DND-41 (cell line): Measurements from ENCODE around the gene BRF1.
A peak's percentile ranks its signal among the peaks of the same experiment; 100 is the strongest.

ENCODE experiments used
- ATAC-seq: fragments of 200-7000 bp; cut with Tn5 transposase; 3 replicates; pipeline ENCODE4 v1.9.1; 2021; ENCODE audit warnings: low read depth; ENCODE audit not compliant: insufficient read depth
- DNase-seq: peaks from one replicate; pipeline ENCODE4 v3.0.0-alpha.2; 2020
- H2AFZ ChIP-seq: 2 replicates; pipeline ENCODE4 v1.6.0; 2012; ENCODE audit warnings: low read depth, low read length
- H3K27ac ChIP-seq: 2 replicates; pipeline ENCODE4 v1.5.1; 2012; ENCODE audit warnings: low read length, inconsistent platforms
- H3K27me3 ChIP-seq: fragments of 200-600 bp; sonication (generic); 2 replicates; pipeline ENCODE4 v1.6.0; 2012; ENCODE audit warnings: low read length, mild to moderate bottlenecking, inconsistent platforms; ENCODE audit not compliant: insufficient read depth, poor library complexity
- H3K36me3 ChIP-seq: 2 replicates; pipeline ENCODE4 v1.5.1; 2012; ENCODE audit warnings: low read length, inconsistent platforms; ENCODE audit not compliant: insufficient read depth
- H3K4me1 ChIP-seq: 2 replicates; pipeline ENCODE4 v1.5.1; 2012; ENCODE audit warnings: mild to moderate bottlenecking, low read length; ENCODE audit not compliant: insufficient read depth
- H3K4me2 ChIP-seq: 2 replicates; pipeline ENCODE4 v1.6.0; 2012; ENCODE audit warnings: mild to moderate bottlenecking, moderate library complexity, low read length, inconsistent platforms; ENCODE audit not compliant: insufficient read depth
- H3K4me3 ChIP-seq, 2 experiments: fragments of 200-600 bp in 1 of 2; shearing (Covaris generic) in 1 of 2; 2 replicates each; pipeline ENCODE4 v1.5.1; 2012 to 2016; ENCODE audit warnings: inconsistent platforms in 2 of 2, low read length in 2 of 2, mild to moderate bottlenecking in 2 of 2, low read depth in 1 of 2, moderate library complexity in 1 of 2
- H3K79me2 ChIP-seq: 2 replicates; pipeline ENCODE4 v1.6.0; 2012; ENCODE audit warnings: low read length, inconsistent platforms; ENCODE audit not compliant: insufficient read depth
- H3K9ac ChIP-seq: 2 replicates; pipeline ENCODE4 v1.6.0; 2012; ENCODE audit warnings: low read depth, mild to moderate bottlenecking, inconsistent platforms, low read length, moderate library complexity
- H3K9me3 ChIP-seq: 2 replicates; pipeline ENCODE4 v1.5.1; 2012; ENCODE audit warnings: low read length, moderate library complexity, mild to moderate bottlenecking, inconsistent platforms; ENCODE audit not compliant: insufficient read depth, severe bottlenecking
- H4K20me1 ChIP-seq: 2 replicates; pipeline ENCODE4 v1.6.0; 2012; ENCODE audit warnings: low read length; ENCODE audit not compliant: insufficient read depth
- CTCF ChIP-seq: IDR thresholded peaks from 2 replicates; pipeline ENCODE4 v1.5.1; 2012; ENCODE audit warnings: borderline replicate concordance, low read length, moderate library complexity, mild to moderate bottlenecking; ENCODE audit not compliant: poor library complexity, severe bottlenecking; ENCODE audit errors: extremely low read depth
- EZH2 ChIP-seq: IDR thresholded peaks from 3 replicates; pipeline ENCODE4 v1.6.1; 2012; ENCODE audit warnings: borderline replicate concordance, low read depth, mild to moderate bottlenecking, moderate library complexity, low read length, inconsistent platforms; ENCODE audit not compliant: severe bottlenecking

BRF1 gene

DNA sequence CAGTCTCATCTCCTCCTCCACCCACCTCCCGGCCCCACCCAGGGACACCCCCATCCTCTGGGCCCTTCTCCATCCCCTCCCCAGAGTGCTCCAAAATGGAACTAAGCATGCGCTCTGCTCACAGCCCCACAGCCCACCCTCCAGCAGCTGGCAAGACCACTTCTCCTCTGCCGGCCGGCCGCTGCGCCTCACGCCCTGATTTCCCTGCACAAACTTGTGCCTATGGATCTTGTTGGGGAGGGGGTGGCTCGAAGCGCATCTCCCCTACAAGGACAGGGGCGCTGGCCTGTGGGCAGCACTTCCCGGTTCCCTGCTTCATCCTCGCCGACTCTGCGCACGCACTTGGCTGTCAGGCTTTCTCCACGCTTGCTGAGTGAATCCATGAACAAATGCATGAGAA lies 100.2 kb downstream of the BRF1 start:
- no peaks in the 10 kb centered on the region for H3K9me3 ChIP-seq
- peaks cover 3% of the 10 kb centered on the region; the same call in 1 of the 2 replicates for H3K4me1 ChIP-seq
- H3K36me3 ChIP-seq = no peaks in the 10 kb centered on the region
- H3K27me3 ChIP-seq = peaks cover 22% of the 10 kb centered on the region
- H3K9ac ChIP-seq = no peak overlapping the region
- no peaks in the 10 kb centered on the region for H3K79me2 ChIP-seq
- DNase-seq = no peak
- H3K4me2 ChIP-seq = no peak overlapping the region
- H3K27ac ChIP-seq = no peak overlapping the region
- TF ChIP-seq EZH2 = no peak
- TF ChIP-seq CTCF = no peak
- ATAC-seq = no peak
- H3K4me3 ChIP-seq = no peak overlapping the region
- H2AFZ ChIP-seq = no peak overlapping the region
- peaks cover 22% of the 10 kb centered on the region for H4K20me1 ChIP-seq

DNA sequence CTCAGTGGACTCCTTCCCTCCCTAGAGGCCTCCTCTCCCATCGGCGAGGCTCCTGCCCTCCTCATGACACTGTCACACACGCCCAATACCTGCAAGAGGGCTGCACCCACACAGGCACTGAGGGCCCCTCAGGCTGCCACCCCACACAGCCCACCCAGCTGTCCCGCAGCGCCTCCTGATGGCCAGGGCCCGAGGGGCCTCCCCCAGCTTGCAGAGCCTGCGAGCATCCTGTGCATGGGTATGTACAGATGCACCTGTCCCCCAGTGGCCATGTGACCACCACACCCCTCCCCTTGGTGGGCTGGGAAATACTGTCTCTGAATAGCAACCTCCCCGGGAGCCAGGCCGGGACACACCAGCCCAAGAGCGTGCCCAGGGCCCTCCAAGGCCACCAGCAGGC lies 100.7 kb downstream of the BRF1 start:
- H3K27ac ChIP-seq = no peak overlapping the region
- no peak overlapping the region for H3K9ac ChIP-seq
- peaks cover 4% of the 10 kb centered on the region; the same call in 1 of the 2 replicates for H3K4me1 ChIP-seq
- DNase-seq = no peak
- no peak overlapping the region for H3K4me3 ChIP-seq
- no peaks in the 10 kb centered on the region for H3K9me3 ChIP-seq
- H3K27me3 ChIP-seq = peaks cover 27% of the 10 kb centered on the region
- peaks cover 20% of the 10 kb centered on the region for H4K20me1 ChIP-seq
- TF ChIP-seq EZH2 (no peak), CTCF (peak; percentile 38)
- H3K79me2 ChIP-seq = no peaks in the 10 kb centered on the region
- no peaks in the 10 kb centered on the region for H3K36me3 ChIP-seq
- ATAC-seq = no peak
- no peak overlapping the region for H2AFZ ChIP-seq
- H3K4me2 ChIP-seq = no peak overlapping the region

DNA sequence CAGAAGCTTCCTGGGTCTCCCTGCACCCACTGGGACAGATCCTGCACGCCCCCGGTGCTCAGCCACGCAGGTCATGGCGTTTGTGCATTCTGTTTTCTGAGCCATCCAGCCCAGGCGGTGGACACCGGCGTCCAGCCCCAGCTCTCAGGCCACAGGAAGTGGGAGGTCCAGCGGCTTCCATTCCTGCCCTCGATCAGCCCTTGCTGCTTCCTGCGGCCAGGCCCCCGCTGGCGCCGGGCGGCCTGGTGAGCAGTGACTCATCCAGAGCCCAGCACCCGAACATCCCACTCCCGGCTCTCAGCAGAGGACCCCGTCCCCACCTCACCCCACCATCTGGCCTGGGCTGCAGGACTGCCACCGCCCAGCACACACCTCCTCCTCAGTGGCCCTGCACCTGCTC lies 101.7 kb downstream of the BRF1 start:
- Histone ChIP-seq H3K4me3 (no peak overlapping the region), H3K4me2 (no peak overlapping the region), H2AFZ (no peak overlapping the region), H3K9me3 (no peaks in the 10 kb centered on the region), H3K36me3 (no peaks in the 10 kb centered on the region), H3K4me1 (peaks cover 4% of the 10 kb centered on the region; the same call in 1 of the 2 replicates), H4K20me1 (peaks cover 23% of the 10 kb centered on the region), H3K9ac (no peak overlapping the region), H3K27me3 (peaks cover 29% of the 10 kb centered on the region), H3K79me2 (no peaks in the 10 kb centered on the region), H3K27ac (no peak overlapping the region)
- TF ChIP-seq EZH2 = no peak
- TF ChIP-seq CTCF = no peak
- DNase-seq = no peak
- no peak for ATAC-seq

- H3K4me3 ChIP-seq = no peak overlapping the region
- H3K79me2 ChIP-seq = no peaks in the 10 kb centered on the region
- no peak overlapping the region for H3K4me2 ChIP-seq
- no peak overlapping the region for H2AFZ ChIP-seq
- no peak for DNase-seq
- H3K27me3 ChIP-seq = peaks cover 29% of the 10 kb centered on the region
- H4K20me1 ChIP-seq = peaks cover 23% of the 10 kb centered on the region
- TF ChIP-seq CTCF = no peak
- no peak for TF ChIP-seq EZH2
- ATAC-seq = no peak
- peaks cover 4% of the 10 kb centered on the region; the same call in 1 of the 2 replicates for H3K4me1 ChIP-seq
- no peaks in the 10 kb centered on the region for H3K9me3 ChIP-seq
- H3K27ac ChIP-seq = no peak overlapping the region
- no peak overlapping the region for H3K9ac ChIP-seq
- H3K36me3 ChIP-seq = no peaks in the 10 kb centered on the region
Measured at GRCh38 chr14:105198588-105198987, 102.2 kb downstream of the BRF1 start.
